GM23338 (cell line): ENCODE data around the gene SCFD2. TPM values are rescaled to one million over a fixed set of nuclear protein-coding genes. Genes with fewer than 3 reads are reported as not detected.

Source experiments
- ATAC-seq: fragments of 200-7000 bp; cut with Tn5 transposase; 3 replicates; pipeline ENCODE4 v1.9.1; 2020
- DNase-seq: peaks from one replicate; pipeline ENCODE4 v3.0.0-alpha.2; 2015; ENCODE audit warnings: low spot score
- H2AFZ ChIP-seq: fragments of 200-600 bp; sonication (generic); 2 replicates; pipeline ENCODE4 v1.8.0; 2016; ENCODE audit warnings: antibody characterized with exemption, mild to moderate bottlenecking, moderate library complexity
- H3F3A ChIP-seq: fragments of 200-600 bp; sonication (generic); replicated peaks from 2 replicates; pipeline ENCODE4 v1.8.0; 2017; ENCODE audit warnings: antibody characterized with exemption, mixed run types, low read depth
- H3K27ac ChIP-seq: fragments of 200-600 bp; sonication (generic); 2 replicates; pipeline ENCODE4 v1.6.1; 2016; ENCODE audit warnings: low read depth
- H3K27me3 ChIP-seq: fragments of 200-600 bp; sonication (generic); 2 replicates; pipeline ENCODE4 v1.8.0; 2016; ENCODE audit warnings: mild to moderate bottlenecking, mixed run types, moderate library complexity; ENCODE audit not compliant: insufficient read depth
- H3K36me3 ChIP-seq: fragments of 200-600 bp; sonication (generic); 2 replicates; pipeline ENCODE4 v1.8.0; 2016; ENCODE audit warnings: mild to moderate bottlenecking; ENCODE audit not compliant: insufficient read depth
- H3K4me1 ChIP-seq: fragments of 200-600 bp; sonication (generic); 2 replicates; pipeline ENCODE4 v1.8.0; 2016; ENCODE audit warnings: mild to moderate bottlenecking, moderate library complexity; ENCODE audit not compliant: insufficient read depth
- H3K4me2 ChIP-seq: fragments of 200-600 bp; sonication (generic); 2 replicates; pipeline ENCODE4 v1.7.1; 2017; ENCODE audit warnings: mixed run types
- H3K4me3 ChIP-seq: fragments of 200-600 bp; sonication (generic); 2 replicates; pipeline ENCODE4 v1.6.1; 2016; ENCODE audit warnings: mixed run types
- H3K79me2 ChIP-seq: fragments of 200-600 bp; sonication (generic); replicated peaks from 2 replicates; pipeline ENCODE4 v1.8.0; 2017; ENCODE audit warnings: mild to moderate bottlenecking; ENCODE audit not compliant: insufficient read depth
- H3K9me2 ChIP-seq: fragments of 200-600 bp; sonication (generic); 2 replicates; pipeline ENCODE4 v1.8.0; 2017; ENCODE audit not compliant: insufficient read depth
- H4K20me1 ChIP-seq: fragments of 200-600 bp; sonication (generic); replicated peaks from 2 replicates; pipeline ENCODE4 v1.8.0; 2017; ENCODE audit warnings: mild to moderate bottlenecking; ENCODE audit not compliant: insufficient read depth
- H3K27ac Mint-ChIP-seq: 2 replicates; pipeline ENCODE4 v1.8.0; 2020; ENCODE audit warnings: inconsistent platforms, mild to moderate bottlenecking, moderate library complexity, mixed read lengths
- H3K27me3 Mint-ChIP-seq: 3 replicates; pipeline ENCODE4 v1.8.0; 2022; ENCODE audit warnings: low read depth, mild to moderate bottlenecking, moderate library complexity, mixed read lengths, inconsistent platforms; ENCODE audit not compliant: insufficient read depth, poor library complexity
- H3K36me3 Mint-ChIP-seq: 3 replicates; pipeline ENCODE4 v1.8.0; 2021; ENCODE audit warnings: low read depth, mild to moderate bottlenecking, inconsistent platforms, moderate library complexity, mixed read lengths
- H3K4me1 Mint-ChIP-seq: 3 replicates; pipeline ENCODE4 v1.8.0; 2020; ENCODE audit warnings: mild to moderate bottlenecking, inconsistent platforms, mixed read lengths
- H3K4me3 Mint-ChIP-seq: 3 replicates; pipeline ENCODE4 v1.8.0; 2021; ENCODE audit warnings: moderate library complexity, mild to moderate bottlenecking, inconsistent platforms, mixed read lengths
- H3K9me3 Mint-ChIP-seq: 3 replicates; pipeline ENCODE4 v1.8.0; 2020; ENCODE audit warnings: moderate library complexity, mild to moderate bottlenecking, inconsistent platforms, mixed read lengths
- JUNB ChIP-seq: IDR thresholded peaks from one replicate; pipeline ENCODE4 v1.6.1; 2016; ENCODE audit warnings: antibody characterized with exemption; ENCODE audit not compliant: unreplicated experiment
- ZNF114 ChIP-seq: fragments of 250-450 bp; sonication (Bioruptor Pico); IDR thresholded peaks from 2 replicates; pipeline ENCODE4 v1.5.0; 2020; ENCODE audit warnings: mild to moderate bottlenecking, moderate library complexity
- ZNF331 ChIP-seq: fragments of 250-450 bp; sonication (Bioruptor Pico); IDR thresholded peaks from 2 replicates; pipeline ENCODE4 v1.5.0; 2020; ENCODE audit warnings: low read depth, mild to moderate bottlenecking, moderate library complexity
- polyA plus RNA-seq: library from polyadenylated mRNA; unstranded; fragments of >200 nt; fragmentation: Nextera tagmentation; extraction: Ambion mirVana; gene quantifications from 2 replicates; pipeline ENCODE4 v1.2.1, GENCODE V29; 2016
- total RNA-seq: library from RNA; depleted of rRNA; stranded (reverse); fragments of >200 nt; shearing (Covaris generic); gene quantifications from 2 replicates; pipeline ENCODE4 v1.2.3, GENCODE V29; 2014
- TF ChIP-seq, protein P1 (sequence below): fragments of 250-450 bp; sonication (Bioruptor Pico); IDR thresholded peaks from 2 replicates; pipeline ENCODE4 v1.5.0; 2020; ENCODE audit warnings: mild to moderate bottlenecking, moderate library complexity
- TF ChIP-seq, protein P2 (sequence below): IDR thresholded peaks from 2 replicates; pipeline ENCODE4 v1.6.1; 2016; ENCODE audit warnings: antibody characterized with exemption

Gene SCFD2
- total and polyA plus RNA-seq, 2 experiments from 2014 or later, result 5.7 to 17.5 TPM

DNA sequence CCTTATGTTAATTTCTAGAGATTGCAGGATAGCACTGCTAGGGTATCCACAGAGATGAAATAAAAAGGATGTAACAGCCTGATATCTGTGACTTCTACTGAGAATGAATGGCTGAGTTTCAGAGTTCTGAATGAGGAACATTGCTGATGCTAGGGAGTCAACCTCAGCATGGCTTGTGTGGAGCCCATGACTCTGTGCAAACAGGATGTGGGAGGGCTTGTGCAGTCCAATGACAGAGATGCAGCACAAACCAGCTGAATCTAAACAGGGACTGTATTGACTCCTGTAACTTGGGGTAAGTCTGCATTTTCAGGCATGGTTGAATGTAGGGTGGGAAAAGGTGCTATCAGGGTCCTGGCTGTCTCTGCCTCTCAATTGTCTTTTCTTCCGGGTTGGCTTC, 509.1 kb downstream of the SCFD2 start (continued):
- TF ChIP-seq, protein P1, sequence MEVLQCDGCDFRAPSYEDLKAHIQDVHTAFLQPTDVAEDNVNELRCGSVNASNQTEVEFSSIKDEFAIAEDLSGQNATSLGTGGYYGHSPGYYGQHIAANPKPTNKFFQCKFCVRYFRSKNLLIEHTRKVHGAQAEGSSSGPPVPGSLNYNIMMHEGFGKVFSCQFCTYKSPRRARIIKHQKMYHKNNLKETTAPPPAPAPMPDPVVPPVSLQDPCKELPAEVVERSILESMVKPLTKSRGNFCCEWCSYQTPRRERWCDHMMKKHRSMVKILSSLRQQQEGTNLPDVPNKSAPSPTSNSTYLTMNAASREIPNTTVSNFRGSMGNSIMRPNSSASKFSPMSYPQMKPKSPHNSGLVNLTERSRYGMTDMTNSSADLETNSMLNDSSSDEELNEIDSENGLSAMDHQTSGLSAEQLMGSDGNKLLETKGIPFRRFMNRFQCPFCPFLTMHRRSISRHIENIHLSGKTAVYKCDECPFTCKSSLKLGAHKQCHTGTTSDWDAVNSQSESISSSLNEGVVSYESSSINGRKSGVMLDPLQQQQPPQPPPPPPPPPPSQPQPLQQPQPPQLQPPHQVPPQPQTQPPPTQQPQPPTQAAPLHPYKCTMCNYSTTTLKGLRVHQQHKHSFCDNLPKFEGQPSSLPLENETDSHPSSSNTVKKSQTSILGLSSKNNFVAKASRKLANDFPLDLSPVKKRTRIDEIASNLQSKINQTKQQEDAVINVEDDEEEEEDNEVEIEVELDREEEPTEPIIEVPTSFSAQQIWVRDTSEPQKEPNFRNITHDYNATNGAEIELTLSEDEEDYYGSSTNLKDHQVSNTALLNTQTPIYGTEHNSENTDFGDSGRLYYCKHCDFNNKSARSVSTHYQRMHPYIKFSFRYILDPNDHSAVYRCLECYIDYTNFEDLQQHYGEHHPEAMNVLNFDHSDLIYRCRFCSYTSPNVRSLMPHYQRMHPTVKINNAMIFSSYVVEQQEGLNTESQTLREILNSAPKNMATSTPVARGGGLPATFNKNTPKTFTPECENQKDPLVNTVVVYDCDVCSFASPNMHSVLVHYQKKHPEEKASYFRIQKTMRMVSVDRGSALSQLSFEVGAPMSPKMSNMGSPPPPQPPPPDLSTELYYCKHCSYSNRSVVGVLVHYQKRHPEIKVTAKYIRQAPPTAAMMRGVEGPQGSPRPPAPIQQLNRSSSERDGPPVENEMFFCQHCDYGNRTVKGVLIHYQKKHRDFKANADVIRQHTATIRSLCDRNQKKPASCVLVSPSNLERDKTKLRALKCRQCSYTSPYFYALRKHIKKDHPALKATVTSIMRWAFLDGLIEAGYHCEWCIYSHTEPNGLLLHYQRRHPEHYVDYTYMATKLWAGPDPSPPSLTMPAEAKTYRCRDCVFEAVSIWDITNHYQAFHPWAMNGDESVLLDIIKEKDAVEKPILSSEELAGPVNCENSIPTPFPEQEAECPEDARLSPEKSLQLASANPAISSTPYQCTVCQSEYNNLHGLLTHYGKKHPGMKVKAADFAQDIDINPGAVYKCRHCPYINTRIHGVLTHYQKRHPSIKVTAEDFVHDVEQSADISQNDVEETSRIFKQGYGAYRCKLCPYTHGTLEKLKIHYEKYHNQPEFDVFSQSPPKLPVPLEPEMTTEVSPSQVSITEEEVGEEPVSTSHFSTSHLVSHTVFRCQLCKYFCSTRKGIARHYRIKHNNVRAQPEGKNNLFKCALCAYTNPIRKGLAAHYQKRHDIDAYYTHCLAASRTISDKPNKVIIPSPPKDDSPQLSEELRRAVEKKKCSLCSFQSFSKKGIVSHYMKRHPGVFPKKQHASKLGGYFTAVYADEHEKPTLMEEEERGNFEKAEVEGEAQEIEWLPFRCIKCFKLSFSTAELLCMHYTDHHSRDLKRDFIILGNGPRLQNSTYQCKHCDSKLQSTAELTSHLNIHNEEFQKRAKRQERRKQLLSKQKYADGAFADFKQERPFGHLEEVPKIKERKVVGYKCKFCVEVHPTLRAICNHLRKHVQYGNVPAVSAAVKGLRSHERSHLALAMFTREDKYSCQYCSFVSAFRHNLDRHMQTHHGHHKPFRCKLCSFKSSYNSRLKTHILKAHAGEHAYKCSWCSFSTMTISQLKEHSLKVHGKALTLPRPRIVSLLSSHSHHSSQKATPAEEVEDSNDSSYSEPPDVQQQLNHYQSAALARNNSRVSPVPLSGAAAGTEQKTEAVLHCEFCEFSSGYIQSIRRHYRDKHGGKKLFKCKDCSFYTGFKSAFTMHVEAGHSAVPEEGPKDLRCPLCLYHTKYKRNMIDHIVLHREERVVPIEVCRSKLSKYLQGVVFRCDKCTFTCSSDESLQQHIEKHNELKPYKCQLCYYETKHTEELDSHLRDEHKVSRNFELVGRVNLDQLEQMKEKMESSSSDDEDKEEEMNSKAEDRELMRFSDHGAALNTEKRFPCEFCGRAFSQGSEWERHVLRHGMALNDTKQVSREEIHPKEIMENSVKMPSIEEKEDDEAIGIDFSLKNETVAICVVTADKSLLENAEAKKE (CRISPR knock-in tag), result no peak
- no peak for TF ChIP-seq ZNF331 (CRISPR knock-in tag)

DNA sequence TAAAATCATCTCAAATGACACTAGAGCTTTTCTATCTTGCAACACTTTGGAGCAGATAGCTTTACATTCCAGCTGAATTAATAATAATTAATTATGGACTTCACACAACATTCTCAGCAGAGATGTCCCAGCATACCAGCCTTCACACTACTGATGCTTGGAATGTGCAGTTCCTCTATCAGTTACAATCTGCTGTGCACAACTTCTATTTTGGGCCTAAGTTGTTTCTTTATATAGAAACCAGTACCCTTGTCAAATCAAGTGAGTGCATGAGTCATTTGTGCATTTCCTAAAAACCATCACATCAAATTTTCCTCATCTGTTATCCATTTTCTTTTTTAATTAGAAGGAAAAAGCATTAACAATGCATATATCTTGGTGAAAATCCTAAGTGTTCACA, 512.5 kb downstream of the SCFD2 start:
- Histone ChIP-seq H3F3A (no peaks in the 10 kb centered on the region), H2AFZ (no peak overlapping the region), H3K36me3 (no peaks in the 10 kb centered on the region; the same call in 1 of the 2 replicates), H3K4me1 (peaks cover 22% of the 10 kb centered on the region), H3K4me2 (no peak overlapping the region), H3K9me2 (peaks cover 10% of the 10 kb centered on the region; the same call in 1 of the 2 replicates), H3K4me3 (no peak overlapping the region), H3K79me2 (no peaks in the 10 kb centered on the region), H3K27me3 (no peaks in the 10 kb centered on the region), H4K20me1 (no peaks in the 10 kb centered on the region), H3K27ac (no peak overlapping the region)
- Mint-ChIP-seq H3K9me3 (peaks cover 19% of the 10 kb centered on the region), H3K4me3 (no peak overlapping the region), H3K27ac (no peak overlapping the region), H3K36me3 (peaks cover 19% of the 10 kb centered on the region), H3K4me1 (peaks cover 33% of the 10 kb centered on the region), H3K27me3 (peaks cover 4% of the 10 kb centered on the region)
- ATAC-seq (no peak), DNase-seq (no peak)
- TF ChIP-seq, protein P2, sequence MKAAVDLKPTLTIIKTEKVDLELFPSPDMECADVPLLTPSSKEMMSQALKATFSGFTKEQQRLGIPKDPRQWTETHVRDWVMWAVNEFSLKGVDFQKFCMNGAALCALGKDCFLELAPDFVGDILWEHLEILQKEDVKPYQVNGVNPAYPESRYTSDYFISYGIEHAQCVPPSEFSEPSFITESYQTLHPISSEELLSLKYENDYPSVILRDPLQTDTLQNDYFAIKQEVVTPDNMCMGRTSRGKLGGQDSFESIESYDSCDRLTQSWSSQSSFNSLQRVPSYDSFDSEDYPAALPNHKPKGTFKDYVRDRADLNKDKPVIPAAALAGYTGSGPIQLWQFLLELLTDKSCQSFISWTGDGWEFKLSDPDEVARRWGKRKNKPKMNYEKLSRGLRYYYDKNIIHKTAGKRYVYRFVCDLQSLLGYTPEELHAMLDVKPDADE, result no peak
- TF ChIP-seq ZNF114, result no peak
- TF ChIP-seq JUNB, result no peak
- TF ChIP-seq, protein P1 (CRISPR knock-in tag), result no peak
